ENCODE data around the gene MYBPC3.

Gene MYBPC3

GRCh38 chr11:47357985-47358730 lies 5.7 kb upstream of the MYBPC3 start:
- no peak for DNase-seq (ENCODE audit: low read depth, low spot score)

DNA sequence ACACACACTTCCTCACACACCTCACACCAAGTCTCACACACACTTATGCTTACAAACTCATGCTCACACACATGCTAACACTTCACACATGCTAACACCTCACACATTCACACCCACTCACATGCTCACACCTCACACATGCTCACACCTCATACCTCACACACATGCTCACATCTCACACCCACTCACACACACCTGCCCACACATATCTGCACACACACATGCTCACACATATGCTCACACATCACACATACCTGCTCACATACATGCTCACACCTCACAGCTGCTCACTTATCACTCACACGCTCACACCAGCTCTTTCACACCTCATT lies 4.5 kb upstream of the MYBPC3 start:
- DNase-seq (ENCODE audit: low read depth, low spot score): no peak

- no peak for DNase-seq (ENCODE audit: low read depth, low spot score)
These were observed 3.9 kb upstream of the MYBPC3 start for GRCh38 chr11:47356129-47356997.

- DNase-seq (ENCODE audit: low read depth, low spot score): peak; percentile 72
These were observed 3.0 kb upstream of the MYBPC3 start for GRCh38 chr11:47355283-47356128.

- no peak for DNase-seq (ENCODE audit: low read depth, low spot score)
These were observed 2.4 kb upstream of the MYBPC3 start for GRCh38 chr11:47354913-47355282.

DNA sequence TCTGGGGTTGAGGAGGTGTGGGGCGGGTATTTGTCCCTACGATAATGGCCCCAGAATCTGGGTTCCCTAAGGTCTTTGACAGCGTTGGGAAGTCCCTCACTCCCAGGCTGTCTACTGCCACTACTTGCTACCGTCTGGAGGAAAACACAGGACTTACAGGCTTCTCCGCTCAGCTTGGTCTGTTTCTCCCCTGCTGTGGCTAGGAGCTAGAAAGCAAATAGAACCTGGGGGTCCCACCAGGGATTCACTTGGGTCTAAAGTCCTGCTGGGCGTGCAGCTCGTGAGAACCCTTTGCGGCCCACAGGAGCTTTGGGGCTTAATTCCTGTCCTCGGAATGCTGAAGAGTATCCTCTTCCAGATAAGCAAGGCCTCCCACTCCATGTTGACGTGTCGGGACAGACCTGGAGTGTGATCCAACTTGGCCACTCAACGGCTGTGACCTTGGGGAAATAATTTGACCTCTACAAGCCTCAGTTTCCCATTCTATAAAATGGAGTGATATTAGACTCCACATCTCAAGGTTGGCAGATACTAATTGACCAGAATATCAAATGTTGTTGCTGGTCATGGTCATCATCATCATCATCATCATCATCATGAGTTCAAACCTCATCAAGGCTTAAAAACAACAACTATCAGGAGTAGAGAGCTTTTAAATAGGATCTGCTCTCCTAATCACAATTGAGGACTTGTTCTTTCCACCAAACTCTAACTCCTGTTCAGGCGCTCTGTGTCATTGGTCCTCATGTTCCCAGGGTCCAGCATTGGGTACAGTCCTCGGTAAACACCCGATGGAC lies 1.7 kb upstream of the MYBPC3 start:
- no peak for DNase-seq (ENCODE audit: low read depth, low spot score)

- no peak for DNase-seq (ENCODE audit: low read depth, low spot score)
These were observed 1.1 kb downstream of the MYBPC3 start for GRCh38 chr11:47351156-47352126.

DNA sequence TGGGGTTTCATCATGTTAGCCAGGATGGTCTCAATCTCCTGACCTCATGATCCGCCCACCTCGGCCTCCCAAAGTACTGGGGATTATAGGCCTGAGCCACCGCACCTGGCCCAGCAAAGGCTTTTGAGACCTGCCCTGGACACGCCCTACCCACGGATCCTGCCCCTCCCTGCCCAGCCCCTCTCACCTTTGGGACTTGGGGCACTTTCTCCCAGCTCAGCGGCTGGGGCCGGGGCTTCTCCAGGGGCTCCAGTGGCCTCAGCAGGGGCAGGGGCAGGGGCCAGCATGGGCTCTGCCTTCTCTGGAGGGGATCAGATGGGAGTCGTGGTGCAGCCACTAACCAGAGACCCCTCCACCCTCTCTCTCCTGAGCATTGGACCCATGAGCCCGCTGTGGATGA lies 2.2 kb downstream of the MYBPC3 start:
- DNase-seq (ENCODE audit: low read depth, low spot score): no peak

GRCh38 chr11:47349521-47350095 lies 2.9 kb downstream of the MYBPC3 start:
- DNase-seq (ENCODE audit: low read depth, low spot score): no peak

- no peak for DNase-seq (ENCODE audit: low read depth, low spot score)
These were observed 3.6 kb downstream of the MYBPC3 start for GRCh38 chr11:47348859-47349258.

- no peak for DNase-seq (ENCODE audit: low read depth, low spot score)
These were observed 4.2 kb downstream of the MYBPC3 start for GRCh38 chr11:47348131-47348802.

GRCh38 chr11:47347137-47347536 lies 5.4 kb downstream of the MYBPC3 start:
- no peak for DNase-seq (ENCODE audit: low read depth, low spot score)

DNA sequence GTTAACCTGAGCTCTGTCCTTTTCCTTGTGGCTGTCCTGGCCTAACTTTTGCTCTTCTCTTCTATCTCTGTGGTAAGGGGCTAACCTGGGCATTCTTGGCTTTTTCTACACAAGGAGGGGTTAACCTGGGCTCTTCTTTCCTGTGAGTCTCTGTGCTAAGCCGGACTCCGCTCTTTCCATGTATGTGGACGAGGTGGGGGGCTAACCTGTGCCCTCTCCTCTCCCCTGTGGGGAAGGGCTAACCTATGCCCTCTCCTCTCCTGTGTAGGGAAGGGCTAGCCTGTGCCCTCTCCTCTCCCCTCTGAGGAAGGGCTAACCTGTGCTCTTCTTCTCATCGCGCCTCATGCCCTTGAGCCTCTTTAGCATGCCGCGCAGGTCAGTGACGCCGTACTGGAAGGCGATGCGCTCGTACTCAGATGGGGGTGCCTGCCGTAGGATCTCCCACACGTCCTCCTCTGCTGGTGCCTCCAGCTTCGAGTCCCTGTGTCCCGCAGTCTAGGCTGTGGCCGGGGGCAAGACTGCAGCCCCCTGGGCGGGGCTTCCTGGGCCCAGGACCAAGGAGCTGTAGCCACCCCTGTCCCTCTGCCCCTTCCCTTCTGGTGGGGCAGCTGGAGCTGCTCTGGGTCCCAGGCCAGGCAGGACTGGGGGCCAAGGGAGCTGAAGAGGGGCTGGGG lies 6.5 kb downstream of the MYBPC3 start:
- DNase-seq (ENCODE audit: low read depth, low spot score): no peak

DNA sequence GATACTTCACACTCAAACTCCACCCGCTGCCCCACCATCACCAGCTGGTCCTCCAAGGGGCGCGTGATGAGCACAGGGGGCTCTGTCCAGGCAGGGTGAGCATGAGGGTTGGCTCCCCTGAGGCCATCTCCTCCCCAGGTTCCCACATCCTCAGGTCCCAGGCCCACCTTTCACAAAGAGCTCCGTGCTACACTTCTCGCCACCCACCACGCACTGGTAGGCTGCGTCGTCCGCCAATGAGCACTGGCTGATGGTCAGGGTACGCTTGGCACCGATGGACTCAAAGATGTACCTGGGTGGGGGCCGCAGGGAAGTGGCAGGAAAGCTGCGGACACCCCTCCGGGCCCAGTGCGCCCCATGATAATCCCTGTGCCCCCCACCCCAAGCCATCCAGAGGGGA lies 9.6 kb downstream of the MYBPC3 start:
- DNase-seq (ENCODE audit: low read depth, low spot score): no peak

DNA sequence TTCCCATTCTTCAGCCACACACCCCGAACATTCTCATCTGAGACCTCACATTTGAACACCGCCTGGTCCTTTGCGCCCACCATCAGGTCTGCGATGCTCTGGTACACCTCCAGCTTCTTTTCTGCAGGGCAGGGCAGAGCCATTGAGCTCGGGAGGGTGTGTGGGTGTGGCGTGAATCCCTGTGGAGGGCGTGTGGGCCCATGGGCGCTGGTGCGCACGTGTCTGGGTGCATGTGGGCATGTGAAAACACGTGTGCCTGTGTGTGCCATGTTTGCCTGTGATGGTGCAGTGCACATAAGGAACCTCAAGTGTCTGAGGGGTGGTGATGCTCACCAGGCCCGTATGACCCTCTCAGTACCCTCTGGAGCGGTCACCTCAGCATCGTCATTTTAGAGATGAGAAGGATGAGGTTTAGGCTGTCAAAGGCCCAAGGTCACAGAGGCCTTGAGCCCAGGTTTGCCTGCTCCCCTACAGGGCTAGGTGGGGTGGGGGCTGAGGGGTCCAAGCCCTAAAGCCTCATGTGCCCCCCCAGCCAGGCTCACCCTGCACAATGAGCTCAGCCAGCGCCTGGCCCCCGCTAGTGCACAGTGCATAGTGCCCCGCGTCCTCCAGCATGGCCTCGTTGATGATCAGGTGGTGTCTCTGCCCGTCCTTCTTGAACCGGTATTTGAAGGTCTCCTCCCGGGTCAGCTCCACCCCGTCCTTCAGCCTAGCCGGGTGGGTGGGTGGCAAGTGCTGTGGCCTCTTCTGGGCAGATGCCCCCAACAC lies 10.3 kb downstream of the MYBPC3 start:
- no peak for DNase-seq (ENCODE audit: low read depth, low spot score)

DNA sequence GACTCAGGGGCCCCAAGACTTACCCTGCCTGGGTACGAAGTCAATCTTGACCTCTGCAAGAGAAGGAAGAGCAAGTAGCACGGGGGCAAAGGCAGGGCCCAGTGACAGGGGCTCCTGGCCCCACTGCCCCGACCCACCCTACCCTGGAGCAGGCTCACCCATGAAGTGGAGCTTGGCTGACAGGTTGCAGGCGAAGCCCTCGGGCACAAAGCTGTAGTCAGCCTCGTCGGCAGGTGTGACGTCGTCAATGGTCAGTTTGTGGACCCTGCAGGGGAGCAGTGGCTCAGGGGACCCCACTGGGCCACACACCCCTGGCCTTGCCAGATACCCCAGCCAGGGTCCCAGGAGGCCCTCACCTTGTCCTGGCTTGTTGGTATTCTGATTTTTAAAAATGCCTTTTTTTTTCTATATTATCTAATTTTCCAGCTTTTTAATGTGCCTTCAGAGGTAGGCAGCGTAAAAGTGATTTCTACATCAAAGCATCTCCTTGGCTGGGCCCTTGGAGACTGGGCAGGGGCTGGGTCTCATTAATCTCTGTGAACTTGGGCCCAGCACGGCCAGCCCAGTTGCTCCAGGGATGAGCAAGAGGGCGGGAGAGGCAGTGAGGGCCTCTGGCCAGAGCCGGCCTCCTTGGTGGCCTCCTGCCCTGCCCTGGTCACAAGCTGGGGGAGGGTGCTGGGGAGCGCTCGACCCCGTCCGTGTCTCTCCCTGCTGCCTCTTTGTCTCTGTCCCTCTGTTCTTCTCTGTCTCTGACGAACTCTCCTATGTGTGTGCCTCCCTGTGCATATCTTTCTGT lies 11.3 kb downstream of the MYBPC3 start:
- no peak for DNase-seq (ENCODE audit: low read depth, low spot score)

- DNase-seq (ENCODE audit: low read depth, low spot score): no peak
These were observed 12.5 kb downstream of the MYBPC3 start for GRCh38 chr11:47340010-47340409.
